Measurements from ENCODE around the gene SDR42E1.

Gene SDR42E1

GRCh38 chr16:82051656-82052055 is 40.4 kb upstream of the SDR42E1 start:
- TF ChIP-seq, protein P1, sequence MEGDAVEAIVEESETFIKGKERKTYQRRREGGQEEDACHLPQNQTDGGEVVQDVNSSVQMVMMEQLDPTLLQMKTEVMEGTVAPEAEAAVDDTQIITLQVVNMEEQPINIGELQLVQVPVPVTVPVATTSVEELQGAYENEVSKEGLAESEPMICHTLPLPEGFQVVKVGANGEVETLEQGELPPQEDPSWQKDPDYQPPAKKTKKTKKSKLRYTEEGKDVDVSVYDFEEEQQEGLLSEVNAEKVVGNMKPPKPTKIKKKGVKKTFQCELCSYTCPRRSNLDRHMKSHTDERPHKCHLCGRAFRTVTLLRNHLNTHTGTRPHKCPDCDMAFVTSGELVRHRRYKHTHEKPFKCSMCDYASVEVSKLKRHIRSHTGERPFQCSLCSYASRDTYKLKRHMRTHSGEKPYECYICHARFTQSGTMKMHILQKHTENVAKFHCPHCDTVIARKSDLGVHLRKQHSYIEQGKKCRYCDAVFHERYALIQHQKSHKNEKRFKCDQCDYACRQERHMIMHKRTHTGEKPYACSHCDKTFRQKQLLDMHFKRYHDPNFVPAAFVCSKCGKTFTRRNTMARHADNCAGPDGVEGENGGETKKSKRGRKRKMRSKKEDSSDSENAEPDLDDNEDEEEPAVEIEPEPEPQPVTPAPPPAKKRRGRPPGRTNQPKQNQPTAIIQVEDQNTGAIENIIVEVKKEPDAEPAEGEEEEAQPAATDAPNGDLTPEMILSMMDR (conservative IDR thresholded peaks at IDR 0.05; ENCODE audit: low read length), result no peak
- no peak for TF ChIP-seq EZH2phosphoT487 (IDR thresholded peaks at IDR 0.05; ENCODE audit: borderline replicate concordance)
- no peaks in the 10 kb centered on the region for H3K27me3 ChIP-seq (ENCODE audit: insufficient read depth, low read length, poor library complexity, severe bottlenecking)
- no peaks in the 10 kb centered on the region for H3K79me2 ChIP-seq (ENCODE audit: insufficient read depth, low read length)
- H3K36me3 ChIP-seq (ENCODE audit: insufficient read depth, low read length), result no peaks in the 10 kb centered on the region
- no peak overlapping the region for H2AFZ ChIP-seq (ENCODE audit: low read length)
- H3K4me3 ChIP-seq (ENCODE audit: low read length, poor library complexity, severe bottlenecking), result no peak overlapping the region
- H3K4me1 ChIP-seq (ENCODE audit: insufficient read depth, low read length, poor library complexity, severe bottlenecking), result no peaks in the 10 kb centered on the region
- no peaks in the 10 kb centered on the region for H3K9me2 ChIP-seq (replicated peaks; ENCODE audit: low read depth, low read length)
- no peaks in the 10 kb centered on the region for H3F3A ChIP-seq (ENCODE audit: low read depth)
- H4K20me1 ChIP-seq (ENCODE audit: insufficient read depth, low read length, poor library complexity, severe bottlenecking), result no peaks in the 10 kb centered on the region
- H3K4me2 ChIP-seq (ENCODE audit: low read depth, low read length, poor library complexity, severe bottlenecking), result no peak overlapping the region
- no peaks in the 10 kb centered on the region for H3K9me3 ChIP-seq (ENCODE audit: insufficient read depth, low read depth, low read length)
- H3K9ac ChIP-seq (ENCODE audit: low read depth, low read length, poor library complexity, severe bottlenecking), result no peak overlapping the region

DNA sequence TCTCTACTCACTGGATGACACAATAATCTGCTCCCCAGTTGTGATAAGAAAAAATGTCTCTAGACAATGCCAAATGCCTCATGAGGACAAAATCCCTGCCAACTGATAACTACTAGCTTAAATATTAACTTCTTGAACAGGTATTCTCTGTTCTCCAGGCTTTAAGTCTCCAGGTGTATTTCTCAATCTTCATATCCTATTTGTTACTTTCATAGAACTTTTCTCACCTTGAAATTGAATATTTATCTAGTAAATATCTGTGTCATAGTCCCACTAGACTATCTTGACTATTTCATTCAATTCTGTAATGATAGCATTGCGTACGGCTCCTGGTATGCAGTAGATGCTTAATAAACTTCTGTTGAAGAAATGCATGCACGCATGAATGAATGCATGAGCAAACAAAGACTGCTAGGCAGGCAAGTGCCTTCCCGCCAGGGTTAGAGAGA is 39.7 kb upstream of the SDR42E1 start:
- Histone ChIP-seq H3K9me3 (ENCODE audit: insufficient read depth, low read depth, low read length) (no peaks in the 10 kb centered on the region), H3K79me2 (ENCODE audit: insufficient read depth, low read length) (no peaks in the 10 kb centered on the region), H3K4me2 (ENCODE audit: low read depth, low read length, poor library complexity, severe bottlenecking) (no peak overlapping the region), H3K27me3 (ENCODE audit: insufficient read depth, low read length, poor library complexity, severe bottlenecking) (no peaks in the 10 kb centered on the region), H2AFZ (ENCODE audit: low read length) (no peak overlapping the region), H3K36me3 (ENCODE audit: insufficient read depth, low read length) (no peaks in the 10 kb centered on the region), H3K4me3 (ENCODE audit: low read length, poor library complexity, severe bottlenecking) (no peak overlapping the region), H3K9me2 (replicated peaks; ENCODE audit: low read depth, low read length) (no peaks in the 10 kb centered on the region), H3K4me1 (ENCODE audit: insufficient read depth, low read length, poor library complexity, severe bottlenecking) (no peaks in the 10 kb centered on the region), H4K20me1 (ENCODE audit: insufficient read depth, low read length, poor library complexity, severe bottlenecking) (no peaks in the 10 kb centered on the region), H3F3A (ENCODE audit: low read depth) (no peaks in the 10 kb centered on the region), H3K9ac (ENCODE audit: low read depth, low read length, poor library complexity, severe bottlenecking) (no peak overlapping the region)
- no peak for TF ChIP-seq EZH2phosphoT487 (IDR thresholded peaks at IDR 0.05; ENCODE audit: borderline replicate concordance)
- TF ChIP-seq, protein P1 (conservative IDR thresholded peaks at IDR 0.05; ENCODE audit: low read length), result no peak

- H3K9ac ChIP-seq (ENCODE audit: low read depth, low read length, poor library complexity, severe bottlenecking), result no peak overlapping the region
- H3K79me2 ChIP-seq (ENCODE audit: insufficient read depth, low read length), result no peaks in the 10 kb centered on the region
- H3K36me3 ChIP-seq (ENCODE audit: insufficient read depth, low read length), result no peaks in the 10 kb centered on the region
- no peaks in the 10 kb centered on the region for H3K9me2 ChIP-seq (replicated peaks; ENCODE audit: low read depth, low read length)
- TF ChIP-seq, protein P1 (conservative IDR thresholded peaks at IDR 0.05; ENCODE audit: low read length), result no peak
- TF ChIP-seq EZH2phosphoT487 (IDR thresholded peaks at IDR 0.05; ENCODE audit: borderline replicate concordance), result no peak
- no peaks in the 10 kb centered on the region for H3F3A ChIP-seq (ENCODE audit: low read depth)
- no peaks in the 10 kb centered on the region for H3K4me1 ChIP-seq (ENCODE audit: insufficient read depth, low read length, poor library complexity, severe bottlenecking)
- no peaks in the 10 kb centered on the region for H3K9me3 ChIP-seq (ENCODE audit: insufficient read depth, low read depth, low read length)
- H3K4me2 ChIP-seq (ENCODE audit: low read depth, low read length, poor library complexity, severe bottlenecking), result no peak overlapping the region
- H2AFZ ChIP-seq (ENCODE audit: low read length), result no peak overlapping the region
- no peaks in the 10 kb centered on the region for H3K27me3 ChIP-seq (ENCODE audit: insufficient read depth, low read length, poor library complexity, severe bottlenecking)
- no peak overlapping the region for H3K4me3 ChIP-seq (ENCODE audit: low read length, poor library complexity, severe bottlenecking)
- H4K20me1 ChIP-seq (ENCODE audit: insufficient read depth, low read length, poor library complexity, severe bottlenecking), result no peaks in the 10 kb centered on the region
Observed at GRCh38 chr16:82050506-82050905, 39.2 kb upstream of the SDR42E1 start.
